Activated naive CD8-positive, alpha-beta T cell (primary cell): Measurements from ENCODE around the gene TXNL4A.

Experiments used
- H3K27ac Mint-ChIP-seq: one replicate; pipeline ENCODE4 v1.8.0; 2021; ENCODE audit warnings: mixed read lengths
- H3K27me3 Mint-ChIP-seq: one replicate; pipeline ENCODE4 v1.8.0; 2021; ENCODE audit warnings: mixed read lengths
- H3K36me3 Mint-ChIP-seq: one replicate; pipeline ENCODE4 v1.8.0; 2021; ENCODE audit warnings: mixed read lengths
- H3K4me1 Mint-ChIP-seq: one replicate; pipeline ENCODE4 v1.8.0; 2021; ENCODE audit warnings: low read depth, mixed read lengths
- H3K4me3 Mint-ChIP-seq: one replicate; pipeline ENCODE4 v1.8.0; 2021; ENCODE audit warnings: mild to moderate bottlenecking, mixed read lengths
- H3K9me3 Mint-ChIP-seq: one replicate; pipeline ENCODE4 v1.8.0; 2021; ENCODE audit warnings: low read depth, mixed read lengths

Gene TXNL4A

DNA sequence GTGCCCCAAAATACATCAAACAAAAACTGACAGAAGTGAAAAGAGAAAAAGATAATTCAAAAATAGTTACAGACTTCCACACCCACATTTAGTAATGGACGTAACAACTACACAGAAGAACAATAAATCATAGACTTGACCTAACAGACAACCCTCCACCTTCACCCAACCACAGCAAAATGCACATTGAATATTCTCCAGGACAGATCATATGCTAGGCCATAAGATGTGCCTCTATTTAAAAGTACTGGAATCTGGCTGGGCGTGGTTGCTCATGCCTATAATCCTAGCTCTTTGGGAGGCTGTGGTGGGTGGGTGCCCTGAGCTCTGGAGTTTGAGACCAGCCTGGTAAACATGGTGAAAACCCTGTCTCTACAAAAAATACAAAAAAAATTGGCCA is 56.9 kb downstream of the TXNL4A start:
- no peak overlapping the region for H3K27ac Mint-ChIP-seq
- H3K36me3 Mint-ChIP-seq: peaks cover 56% of the 10 kb centered on the region
- peaks cover 33% of the 10 kb centered on the region for H3K9me3 Mint-ChIP-seq
- peaks cover 4% of the 10 kb centered on the region for H3K4me1 Mint-ChIP-seq
- no peaks in the 10 kb centered on the region for H3K27me3 Mint-ChIP-seq
- no peak overlapping the region for H3K4me3 Mint-ChIP-seq

DNA sequence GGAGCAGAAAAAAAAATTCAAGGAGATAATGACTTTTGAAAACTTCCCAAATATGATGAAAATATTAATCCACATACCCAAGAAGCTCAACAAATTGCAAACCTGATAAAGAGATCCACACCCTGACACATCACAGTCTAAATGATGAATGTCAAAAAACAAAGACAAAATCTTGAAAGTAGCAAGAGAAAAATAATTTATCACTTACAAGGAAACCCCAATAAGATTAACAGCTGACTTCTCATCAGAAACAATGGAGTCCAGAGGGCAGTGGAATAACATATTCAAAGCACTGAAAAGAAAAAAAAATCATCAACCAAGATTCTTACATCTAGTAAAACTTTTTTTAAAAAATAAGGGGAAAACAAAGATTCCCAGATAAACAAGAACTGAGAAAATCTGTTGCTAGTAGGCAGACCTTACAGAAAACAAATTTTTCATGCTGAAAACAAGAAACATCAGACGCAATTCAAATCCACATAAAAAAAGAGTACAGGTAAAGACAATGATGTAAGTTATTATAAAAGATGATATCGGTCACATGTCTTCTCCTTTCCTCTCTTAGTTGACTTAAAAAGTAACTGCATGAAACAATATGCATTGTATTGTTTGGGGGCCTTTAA is 58.2 kb downstream of the TXNL4A start:
- Mint-ChIP-seq H3K4me3 (no peak overlapping the region), H3K9me3 (peaks cover 33% of the 10 kb centered on the region), H3K4me1 (peaks cover 4% of the 10 kb centered on the region), H3K36me3 (peaks cover 46% of the 10 kb centered on the region), H3K27ac (no peak overlapping the region), H3K27me3 (no peaks in the 10 kb centered on the region)

DNA sequence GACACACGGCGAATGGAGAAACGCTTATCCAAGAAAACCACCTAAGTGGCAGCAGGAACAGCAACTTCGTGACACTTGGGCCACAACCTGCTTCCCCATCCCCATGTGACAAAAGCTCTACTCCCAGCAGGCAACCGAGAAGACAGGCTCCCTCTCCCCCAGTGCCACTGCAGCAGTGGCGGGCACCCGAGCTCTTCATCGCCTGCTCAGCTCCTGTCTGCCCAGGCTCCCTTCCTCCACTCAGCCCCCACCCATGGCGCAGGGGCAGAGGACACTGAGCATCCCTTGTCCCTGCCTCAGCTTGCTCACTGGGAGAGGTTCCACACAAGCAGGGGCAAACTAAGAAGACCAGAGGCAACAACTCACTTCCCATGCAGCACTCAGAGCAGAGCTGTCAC is 59.8 kb downstream of the TXNL4A start:
- H3K36me3 Mint-ChIP-seq: peaks cover 39% of the 10 kb centered on the region
- peaks cover 30% of the 10 kb centered on the region for H3K9me3 Mint-ChIP-seq
- no peak overlapping the region for H3K4me3 Mint-ChIP-seq
- no peaks in the 10 kb centered on the region for H3K27me3 Mint-ChIP-seq
- H3K4me1 Mint-ChIP-seq: peaks cover 4% of the 10 kb centered on the region
- no peak overlapping the region for H3K27ac Mint-ChIP-seq

DNA sequence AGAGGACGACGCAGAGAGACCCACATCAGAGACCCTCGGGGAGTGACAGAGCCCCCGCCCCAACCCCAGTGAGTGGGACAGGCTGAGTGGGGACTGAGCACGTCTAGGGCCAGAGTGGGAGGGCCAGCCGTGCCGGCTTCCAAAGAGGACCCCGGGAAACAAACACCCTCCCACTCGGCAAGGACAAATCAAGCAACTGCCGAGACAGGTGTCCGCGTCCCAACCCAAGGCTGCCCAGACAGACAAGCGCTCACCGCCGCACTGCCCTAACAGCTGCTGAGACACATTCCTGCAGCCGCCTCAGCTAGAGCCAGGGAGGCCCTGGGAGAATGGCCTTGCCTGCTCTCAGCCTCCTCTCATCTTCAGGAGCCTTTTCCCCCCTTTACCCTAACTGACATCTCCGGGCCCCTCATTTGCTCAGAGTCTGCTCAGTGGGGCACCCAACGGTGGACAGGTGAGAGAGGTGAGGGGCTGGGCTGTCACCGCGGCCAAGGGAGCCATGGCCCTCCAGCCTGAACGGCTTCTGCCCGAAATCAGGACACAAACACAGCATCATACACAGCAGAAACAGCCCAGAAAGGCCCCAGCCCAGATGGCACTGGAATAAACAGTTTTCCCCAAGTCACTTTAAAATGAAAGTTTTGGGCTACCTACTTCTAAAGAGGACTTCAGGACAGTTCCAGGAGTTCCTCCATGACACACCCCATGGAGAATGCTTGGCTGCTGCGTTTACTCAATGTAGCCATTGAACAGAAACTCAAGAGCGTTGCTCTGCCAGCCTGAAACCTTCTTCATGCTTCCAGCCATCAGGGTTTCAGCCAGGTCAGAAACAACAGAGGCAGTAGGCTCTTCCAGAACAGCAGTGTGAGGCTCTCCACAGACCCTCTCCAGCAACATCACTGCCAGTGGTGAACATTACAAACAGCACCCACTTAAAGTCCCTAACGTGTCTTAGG is 60.5 kb downstream of the TXNL4A start:
- Mint-ChIP-seq H3K4me3 (no peak overlapping the region), H3K9me3 (peaks cover 24% of the 10 kb centered on the region), H3K4me1 (peaks cover 4% of the 10 kb centered on the region), H3K27me3 (no peaks in the 10 kb centered on the region), H3K36me3 (peaks cover 35% of the 10 kb centered on the region), H3K27ac (no peak overlapping the region)

DNA sequence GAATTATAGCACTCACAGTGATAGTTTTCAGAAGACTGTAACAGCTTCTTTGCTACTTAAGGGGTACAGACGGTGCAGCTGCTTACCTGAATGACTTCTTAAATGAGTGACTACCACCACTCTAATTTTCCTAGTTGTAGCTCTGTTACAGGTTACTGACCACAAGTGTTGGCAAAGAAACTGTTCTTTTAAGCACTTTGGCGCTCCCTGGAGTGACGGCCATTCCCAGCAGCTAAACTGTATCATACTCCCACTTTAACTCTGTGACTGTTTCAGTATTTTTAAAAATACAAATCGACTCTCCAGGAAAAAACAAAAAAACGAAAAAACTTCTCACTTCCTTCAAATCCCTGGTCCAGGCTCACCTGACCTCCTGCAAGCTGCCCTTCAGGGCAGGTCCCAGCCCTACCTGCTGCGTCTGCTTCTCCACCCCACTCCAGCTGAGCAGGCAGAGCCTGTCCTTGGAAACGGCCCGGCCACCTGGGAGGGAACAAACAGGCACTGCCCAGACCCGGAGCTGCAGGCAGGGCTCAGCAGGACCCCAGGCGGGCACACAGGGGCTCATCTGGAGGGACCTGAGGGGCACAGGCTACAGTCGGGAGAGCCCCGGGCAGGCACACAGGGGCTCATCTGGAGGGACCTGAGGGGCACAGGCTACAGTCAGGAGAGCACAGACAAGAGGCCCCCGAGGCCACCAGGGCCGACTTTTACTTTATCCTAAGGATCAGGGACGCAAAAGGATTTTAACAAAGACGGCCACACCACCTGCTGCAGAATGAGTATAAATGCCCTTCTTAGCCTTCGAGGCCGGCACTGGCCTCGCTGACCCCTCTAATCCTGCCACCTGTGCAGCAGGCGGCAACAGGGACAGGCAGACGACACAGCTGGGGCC is 61.4 kb downstream of the TXNL4A start:
- Mint-ChIP-seq H3K36me3 (peaks cover 26% of the 10 kb centered on the region), H3K27me3 (no peaks in the 10 kb centered on the region), H3K27ac (no peak overlapping the region)

DNA sequence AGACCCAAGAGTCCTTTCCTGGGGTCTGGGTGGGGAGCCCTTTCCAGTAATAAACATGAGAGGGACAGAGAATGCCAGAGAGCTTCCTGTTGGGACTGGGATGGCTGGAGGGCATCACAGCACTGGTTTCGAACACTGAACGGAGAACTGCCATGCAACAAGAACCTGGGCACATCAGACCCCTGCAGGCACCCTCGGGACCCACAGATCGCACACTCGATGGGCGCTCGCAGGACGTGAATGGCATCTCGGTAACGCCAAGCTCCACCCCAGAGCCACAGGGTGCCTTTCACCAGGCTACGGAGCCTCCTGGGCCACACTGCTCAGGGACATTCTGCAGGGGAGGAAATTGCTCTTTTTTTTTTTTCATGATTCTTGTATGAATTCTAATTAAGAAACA is 62.1 kb downstream of the TXNL4A start:
- Mint-ChIP-seq H3K4me1 (peaks cover 4% of the 10 kb centered on the region), H3K27me3 (no peaks in the 10 kb centered on the region), H3K4me3 (no peak overlapping the region), H3K27ac (no peak overlapping the region), H3K9me3 (peaks cover 13% of the 10 kb centered on the region), H3K36me3 (peaks cover 23% of the 10 kb centered on the region)

More for the DNA sequence above, 61.4 kb downstream of the TXNL4A start:
- Mint-ChIP-seq H3K4me1 (peaks cover 6% of the 10 kb centered on the region), H3K9me3 (peaks cover 15% of the 10 kb centered on the region), H3K4me3 (no peak overlapping the region)

DNA sequence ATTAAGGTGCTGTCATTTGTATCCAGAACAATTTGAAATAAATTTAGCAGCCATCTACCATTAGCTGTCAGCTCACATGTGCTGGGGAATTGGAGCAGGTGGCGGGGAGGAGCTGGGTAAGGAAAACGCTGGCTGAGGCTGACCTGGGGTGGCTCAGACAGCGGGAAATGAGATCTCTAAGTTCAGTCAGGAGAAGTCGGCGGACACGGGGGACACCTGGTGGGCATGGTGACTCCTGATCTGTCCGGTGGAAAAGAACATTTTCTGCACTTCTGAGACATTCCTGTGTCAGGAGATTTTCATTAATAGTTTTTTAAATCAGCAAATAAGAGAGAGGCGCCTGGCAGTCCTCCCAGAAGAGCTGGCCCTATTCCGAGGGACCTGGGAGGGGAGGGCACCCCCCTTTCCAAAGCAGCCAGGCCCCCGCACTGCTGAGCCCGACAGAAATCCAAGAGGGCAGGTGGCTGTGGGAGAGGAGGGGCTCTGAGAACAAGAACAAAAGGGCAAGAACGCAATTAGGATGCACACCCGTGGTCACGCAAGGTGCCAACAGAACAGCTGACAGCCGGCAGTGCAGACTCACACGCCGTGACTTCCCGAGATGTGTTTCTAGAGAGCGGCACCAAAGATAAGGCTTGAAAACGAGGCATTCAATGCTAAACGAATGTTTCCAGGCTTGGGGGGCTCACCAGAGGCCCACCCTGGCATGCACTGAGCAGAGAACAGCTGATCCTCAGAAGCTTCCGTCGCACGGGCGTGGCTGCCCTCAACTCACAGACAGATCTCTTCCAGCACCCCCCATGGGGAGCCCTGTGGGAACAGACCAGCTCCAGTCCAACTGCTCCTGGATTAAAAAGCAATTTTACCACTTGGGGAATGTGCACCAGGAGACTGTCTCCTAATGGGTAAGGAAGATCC is 63.3 kb downstream of the TXNL4A start:
- no peak overlapping the region for H3K4me3 Mint-ChIP-seq

DNA sequence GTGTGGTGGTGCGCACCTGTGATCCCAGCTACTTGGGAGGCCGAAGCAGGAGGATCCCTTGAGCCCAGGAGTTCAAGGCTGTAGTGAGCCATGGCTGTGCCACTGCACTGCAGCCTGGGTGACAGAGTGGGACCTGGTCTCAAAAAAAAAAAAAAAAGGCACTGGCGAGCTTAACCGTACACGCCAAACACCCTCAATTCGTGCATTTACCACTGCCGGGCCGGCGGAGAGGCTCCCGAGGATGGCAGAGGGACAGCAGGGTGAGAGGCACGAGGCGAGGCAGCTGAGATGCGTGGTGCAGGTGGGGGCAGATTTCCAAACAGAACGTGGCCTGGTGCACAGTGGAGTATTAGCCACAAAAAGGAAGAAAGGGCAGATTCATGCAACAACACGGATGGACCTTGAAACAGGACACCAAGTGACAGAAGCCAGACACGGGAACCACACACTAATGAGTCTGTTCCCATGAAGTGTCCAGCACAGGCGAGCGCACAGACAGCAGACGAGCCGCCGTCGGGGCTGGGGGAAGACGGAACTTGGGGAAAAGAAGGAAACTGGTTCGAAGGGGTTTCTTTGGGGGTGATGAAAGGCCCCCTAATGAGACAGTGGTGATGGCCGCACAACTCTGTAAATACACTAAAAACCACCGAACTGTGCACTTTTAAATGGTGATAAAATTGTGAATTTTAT is 64.3 kb downstream of the TXNL4A start:
- Mint-ChIP-seq H3K36me3 (peaks cover 8% of the 10 kb centered on the region), H3K27ac (no peak overlapping the region), H3K9me3 (peaks cover 3% of the 10 kb centered on the region), H3K4me1 (peaks cover 3% of the 10 kb centered on the region), H3K27me3 (no peaks in the 10 kb centered on the region), H3K4me3 (no peak overlapping the region)

More for the DNA sequence above, 63.3 kb downstream of the TXNL4A start:
- peaks cover 10% of the 10 kb centered on the region for H3K9me3 Mint-ChIP-seq
- no peaks in the 10 kb centered on the region for H3K27me3 Mint-ChIP-seq
- H3K4me1 Mint-ChIP-seq: peaks cover 3% of the 10 kb centered on the region
- no peak overlapping the region for H3K27ac Mint-ChIP-seq
- H3K36me3 Mint-ChIP-seq: peaks cover 15% of the 10 kb centered on the region

DNA sequence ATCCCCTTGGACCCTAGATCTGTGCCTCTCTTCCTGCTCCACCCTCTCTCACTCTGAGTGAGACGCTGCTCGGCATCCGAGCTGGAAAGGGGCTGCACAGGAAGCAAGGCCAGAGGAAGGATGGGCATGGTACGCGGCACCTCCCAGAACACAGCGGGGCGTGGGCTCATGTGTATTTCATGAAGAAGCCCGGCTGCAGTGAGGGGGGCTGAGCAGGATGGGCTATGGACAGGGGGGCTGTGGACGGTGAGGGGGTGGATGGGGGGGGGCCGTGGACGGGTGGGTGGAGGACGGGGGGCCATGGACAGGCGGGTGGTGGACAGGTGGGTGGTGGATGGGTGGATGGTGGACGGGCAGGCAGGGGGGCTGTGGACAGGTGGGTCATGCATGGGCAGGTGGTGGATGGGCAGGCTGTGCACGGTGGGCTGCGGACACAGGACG is 65.4 kb downstream of the TXNL4A start:
- H3K36me3 Mint-ChIP-seq: peaks cover 4% of the 10 kb centered on the region
- H3K27ac Mint-ChIP-seq: no peak overlapping the region
- H3K4me1 Mint-ChIP-seq: peaks cover 4% of the 10 kb centered on the region
- no peak overlapping the region for H3K4me3 Mint-ChIP-seq
- no peaks in the 10 kb centered on the region for H3K9me3 Mint-ChIP-seq
- H3K27me3 Mint-ChIP-seq: no peaks in the 10 kb centered on the region

DNA sequence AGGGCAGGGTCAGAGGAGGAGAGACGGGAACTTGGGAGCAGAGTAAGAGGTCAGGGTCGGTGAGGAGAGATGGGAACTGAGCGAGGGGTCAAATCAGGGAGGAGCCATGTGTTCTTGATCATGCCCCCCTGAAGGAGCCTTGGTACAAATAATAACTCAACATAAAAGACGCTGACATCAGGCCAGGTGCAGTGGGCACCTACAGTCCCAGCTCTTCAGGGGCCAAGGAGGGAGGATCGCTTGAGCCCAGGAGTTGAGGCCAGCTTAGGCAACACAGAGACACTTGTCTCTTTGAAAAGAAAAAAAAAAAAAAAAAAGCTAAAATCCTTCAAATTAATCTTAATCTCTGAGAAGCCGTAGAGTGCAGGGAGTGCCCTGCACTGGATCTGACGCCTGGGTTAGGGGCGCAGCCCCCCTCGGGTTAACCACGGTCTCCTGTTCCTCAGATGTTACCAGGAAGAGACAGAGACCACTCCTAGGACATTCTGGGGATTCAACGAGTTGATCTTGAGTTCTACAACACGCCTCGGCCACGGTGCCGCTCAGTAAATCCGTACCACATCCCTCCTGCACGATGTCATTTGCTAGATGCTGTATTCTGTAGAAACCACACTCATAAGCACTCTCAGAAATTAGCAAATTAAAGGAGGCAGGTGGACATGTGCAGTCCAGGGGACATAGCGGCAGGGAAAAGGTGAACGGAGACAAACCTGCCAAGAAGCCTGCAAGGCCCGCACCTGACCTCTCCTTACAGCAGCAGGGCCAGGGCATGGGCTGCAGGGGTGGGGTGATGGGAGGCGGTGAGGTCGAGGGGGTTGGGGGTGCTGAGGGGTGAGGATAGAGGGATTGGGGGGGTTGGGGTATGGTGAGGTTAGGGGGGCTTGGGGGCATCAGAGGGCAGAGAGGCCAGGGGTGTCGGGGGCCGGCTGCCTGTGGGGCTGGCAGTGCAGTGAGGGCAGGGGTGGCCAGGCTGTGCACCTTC is 66.1 kb downstream of the TXNL4A start:
- H3K9me3 Mint-ChIP-seq: no peaks in the 10 kb centered on the region
- peaks cover 6% of the 10 kb centered on the region for H3K36me3 Mint-ChIP-seq
- no peak overlapping the region for H3K27ac Mint-ChIP-seq
- no peaks in the 10 kb centered on the region for H3K27me3 Mint-ChIP-seq
- no peak overlapping the region for H3K4me3 Mint-ChIP-seq
- peaks cover 5% of the 10 kb centered on the region for H3K4me1 Mint-ChIP-seq
